Body of pancreas (tissue), 4 donors: ENCODE data around the gene DAPP1.

ENCODE experiments used
- POLR2A ChIP-seq, 3 donors: fragments of 450-650 bp; IDR thresholded peaks; one replicate each; pipeline ENCODE4 v1.6.1; 2016; ENCODE audit warnings: antibody characterized with exemption in 3 of 3, mild to moderate bottlenecking in 2 of 3
- TF ChIP-seq, protein P1 (sequence below), 7 experiments: fragments of 450-650 bp in 4 of 7; fragments of 200-600 bp in 3 of 7; sonication (generic) in 3 of 7; IDR thresholded peaks; one replicate each; pipeline ENCODE4 v1.5.1; 2016 to 2019; ENCODE audit warnings: antibody characterized with exemption in 7 of 7

DNA sequence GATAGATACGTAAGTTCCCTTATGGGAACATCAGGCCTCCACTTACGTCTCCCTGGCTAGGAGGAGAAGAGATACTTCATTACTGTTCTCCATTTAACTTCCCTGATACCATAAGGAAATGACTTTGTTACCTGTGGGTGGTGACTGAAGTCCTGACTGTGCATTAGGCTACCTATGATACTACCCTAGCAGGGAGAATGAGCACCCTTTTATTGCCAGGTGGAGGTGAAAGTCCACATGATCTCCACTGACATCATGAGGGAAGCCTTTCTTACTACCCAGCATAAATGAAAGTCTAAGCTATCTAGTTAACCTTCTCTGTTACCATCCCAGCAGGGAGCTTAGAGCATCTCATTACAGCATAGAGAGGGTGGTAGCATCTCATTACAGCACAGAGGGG lies 102.0 kb downstream of the DAPP1 start:
- TF ChIP-seq, protein P1, sequence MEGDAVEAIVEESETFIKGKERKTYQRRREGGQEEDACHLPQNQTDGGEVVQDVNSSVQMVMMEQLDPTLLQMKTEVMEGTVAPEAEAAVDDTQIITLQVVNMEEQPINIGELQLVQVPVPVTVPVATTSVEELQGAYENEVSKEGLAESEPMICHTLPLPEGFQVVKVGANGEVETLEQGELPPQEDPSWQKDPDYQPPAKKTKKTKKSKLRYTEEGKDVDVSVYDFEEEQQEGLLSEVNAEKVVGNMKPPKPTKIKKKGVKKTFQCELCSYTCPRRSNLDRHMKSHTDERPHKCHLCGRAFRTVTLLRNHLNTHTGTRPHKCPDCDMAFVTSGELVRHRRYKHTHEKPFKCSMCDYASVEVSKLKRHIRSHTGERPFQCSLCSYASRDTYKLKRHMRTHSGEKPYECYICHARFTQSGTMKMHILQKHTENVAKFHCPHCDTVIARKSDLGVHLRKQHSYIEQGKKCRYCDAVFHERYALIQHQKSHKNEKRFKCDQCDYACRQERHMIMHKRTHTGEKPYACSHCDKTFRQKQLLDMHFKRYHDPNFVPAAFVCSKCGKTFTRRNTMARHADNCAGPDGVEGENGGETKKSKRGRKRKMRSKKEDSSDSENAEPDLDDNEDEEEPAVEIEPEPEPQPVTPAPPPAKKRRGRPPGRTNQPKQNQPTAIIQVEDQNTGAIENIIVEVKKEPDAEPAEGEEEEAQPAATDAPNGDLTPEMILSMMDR (IDR thresholded peaks at IDR 0.05), result no peak
- TF ChIP-seq POLR2A (IDR thresholded peaks at IDR 0.05), result no peak
